DOHH2 (cell line): ENCODE data around the gene OR4C5.
"Not testable (repeated sequence)": the region's sequence is repeated elsewhere in the genome, so short reads cannot be mapped to it uniquely, and the experiment has no call there.

ENCODE experiments used
- H3F3A ChIP-seq: fragments of 200-600 bp; sonication (generic), shearing (Covaris generic); 2 replicates; pipeline ENCODE4 v1.6.0; 2016; ENCODE audit warnings: antibody characterized with exemption, mild to moderate bottlenecking; ENCODE audit not compliant: control insufficient read depth, insufficient read depth
- H3K27ac ChIP-seq: fragments of 200-600 bp; sonication (generic); 2 replicates; pipeline ENCODE4 v1.5.1; 2014; ENCODE audit warnings: low read depth, mild to moderate bottlenecking, low read length, moderate library complexity
- H3K27me3 ChIP-seq: fragments of 200-600 bp; sonication (generic); 2 replicates; pipeline ENCODE4 v1.6.1; 2014; ENCODE audit warnings: mild to moderate bottlenecking, low read length, mixed read lengths; ENCODE audit not compliant: control insufficient read depth
- H3K36me3 ChIP-seq: fragments of 200-600 bp; sonication (generic); 2 replicates; pipeline ENCODE4 v1.6.1; 2014; ENCODE audit warnings: mild to moderate bottlenecking, low read length, moderate library complexity, mixed read lengths; ENCODE audit not compliant: control insufficient read depth
- H3K4me1 ChIP-seq: fragments of 200-600 bp; sonication (generic); 2 replicates; pipeline ENCODE4 v1.6.1; 2014; ENCODE audit warnings: mild to moderate bottlenecking, low read length, mixed read lengths; ENCODE audit not compliant: control insufficient read depth
- H3K4me2 ChIP-seq: fragments of 200-600 bp; sonication (generic); 2 replicates; pipeline ENCODE4 v1.6.0; 2014; ENCODE audit warnings: mild to moderate bottlenecking, low read length, moderate library complexity
- H3K4me3 ChIP-seq: fragments of 200-600 bp; sonication (generic); 2 replicates; pipeline ENCODE4 v1.5.1; 2014; ENCODE audit warnings: mild to moderate bottlenecking, low read length, mixed read lengths
- H3K79me2 ChIP-seq: fragments of 200-600 bp; sonication (generic); 2 replicates; pipeline ENCODE4 v1.6.1; 2014; ENCODE audit warnings: mild to moderate bottlenecking, low read length, mixed read lengths; ENCODE audit not compliant: control insufficient read depth
- H3K9me2 ChIP-seq: fragments of 200-600 bp; sonication (generic); replicated peaks from 2 replicates; pipeline ENCODE4 v1.6.1; 2014; ENCODE audit warnings: mild to moderate bottlenecking, low read length, mixed read lengths; ENCODE audit not compliant: control insufficient read depth
- H3K9me3 ChIP-seq: fragments of 200-600 bp; sonication (generic); 2 replicates; pipeline ENCODE4 v1.6.1; 2014; ENCODE audit warnings: antibody characterized with exemption, low read length, mixed read lengths; ENCODE audit not compliant: control insufficient read depth, insufficient read depth
- H4K20me1 ChIP-seq: fragments of 200-600 bp; sonication (generic); 2 replicates; pipeline ENCODE4 v1.6.0; 2014; ENCODE audit warnings: low read depth, mild to moderate bottlenecking, antibody characterized with exemption, low read length, moderate library complexity; ENCODE audit not compliant: control insufficient read depth, insufficient read depth
- EZH2phosphoT487 ChIP-seq: fragments of 200-600 bp; sonication (generic); IDR thresholded peaks from 2 replicates; pipeline ENCODE4 v1.6.1; 2017; ENCODE audit warnings: borderline replicate concordance, mild to moderate bottlenecking, antibody characterized with exemption, low read length, moderate library complexity, mixed read lengths
- TF ChIP-seq, protein P1 (sequence below): fragments of 200-600 bp; sonication (generic); IDR thresholded peaks from one replicate; pipeline ENCODE4 v1.5.1; 2014; ENCODE audit warnings: antibody characterized with exemption, mild to moderate bottlenecking, low read depth, low read length; ENCODE audit not compliant: poor library complexity, severe bottlenecking

Gene OR4C5

DNA sequence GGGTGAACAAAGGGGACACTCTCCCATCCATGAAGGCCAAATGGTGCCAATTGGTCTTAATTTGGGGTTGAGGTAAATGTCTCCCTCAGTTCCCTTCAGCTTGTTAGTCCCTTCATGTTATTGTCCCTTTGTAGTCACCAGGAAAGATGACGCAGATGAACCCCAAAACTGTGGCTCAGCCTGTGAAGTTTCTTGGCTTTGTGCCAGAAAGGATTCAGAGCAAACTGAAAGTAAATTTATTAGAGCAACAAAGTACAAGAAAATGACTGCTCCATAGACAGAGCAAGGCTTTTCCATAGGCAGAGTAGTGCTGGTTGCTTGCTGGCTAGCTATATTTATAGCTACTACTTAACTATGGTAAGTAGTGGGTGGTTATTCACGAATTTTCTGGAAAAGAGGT lies 24.8 kb downstream of the OR4C5 start:
- no peaks in the 10 kb centered on the region for H3F3A ChIP-seq
- no peaks in the 10 kb centered on the region for H4K20me1 ChIP-seq
- no peaks in the 10 kb centered on the region for H3K4me1 ChIP-seq
- peaks cover 4% of the 10 kb centered on the region; the same call in 1 of the 2 replicates for H3K9me3 ChIP-seq
- H3K36me3 ChIP-seq, result no peaks in the 10 kb centered on the region
- H3K4me2 ChIP-seq, result no peak overlapping the region
- TF ChIP-seq, protein P1, sequence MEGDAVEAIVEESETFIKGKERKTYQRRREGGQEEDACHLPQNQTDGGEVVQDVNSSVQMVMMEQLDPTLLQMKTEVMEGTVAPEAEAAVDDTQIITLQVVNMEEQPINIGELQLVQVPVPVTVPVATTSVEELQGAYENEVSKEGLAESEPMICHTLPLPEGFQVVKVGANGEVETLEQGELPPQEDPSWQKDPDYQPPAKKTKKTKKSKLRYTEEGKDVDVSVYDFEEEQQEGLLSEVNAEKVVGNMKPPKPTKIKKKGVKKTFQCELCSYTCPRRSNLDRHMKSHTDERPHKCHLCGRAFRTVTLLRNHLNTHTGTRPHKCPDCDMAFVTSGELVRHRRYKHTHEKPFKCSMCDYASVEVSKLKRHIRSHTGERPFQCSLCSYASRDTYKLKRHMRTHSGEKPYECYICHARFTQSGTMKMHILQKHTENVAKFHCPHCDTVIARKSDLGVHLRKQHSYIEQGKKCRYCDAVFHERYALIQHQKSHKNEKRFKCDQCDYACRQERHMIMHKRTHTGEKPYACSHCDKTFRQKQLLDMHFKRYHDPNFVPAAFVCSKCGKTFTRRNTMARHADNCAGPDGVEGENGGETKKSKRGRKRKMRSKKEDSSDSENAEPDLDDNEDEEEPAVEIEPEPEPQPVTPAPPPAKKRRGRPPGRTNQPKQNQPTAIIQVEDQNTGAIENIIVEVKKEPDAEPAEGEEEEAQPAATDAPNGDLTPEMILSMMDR, result no peak
- no peak for TF ChIP-seq EZH2phosphoT487
- no peaks in the 10 kb centered on the region for H3K79me2 ChIP-seq
- no peaks in the 10 kb centered on the region for H3K27me3 ChIP-seq
- no peak overlapping the region for H3K27ac ChIP-seq
- no peaks in the 10 kb centered on the region for H3K9me2 ChIP-seq
- no peak overlapping the region for H3K4me3 ChIP-seq

GRCh38 chr11:48324620-48325019 lies 41.6 kb downstream of the OR4C5 start, which contains the start of gene OR4C3:
Gene OR4C3 (plus strand): TSS chr11:48324920. CDS start chr11:48325022, 102 bp downstream.
- not testable (repeated sequence) for H4K20me1 ChIP-seq, H3K4me3 ChIP-seq, H3K27ac ChIP-seq, H3K4me2 ChIP-seq, H3K27me3 ChIP-seq, H3K36me3 ChIP-seq, H3F3A ChIP-seq, H3K9me3 ChIP-seq, H3K4me1 ChIP-seq, H3K9me2 ChIP-seq, H3K79me2 ChIP-seq

DNA sequence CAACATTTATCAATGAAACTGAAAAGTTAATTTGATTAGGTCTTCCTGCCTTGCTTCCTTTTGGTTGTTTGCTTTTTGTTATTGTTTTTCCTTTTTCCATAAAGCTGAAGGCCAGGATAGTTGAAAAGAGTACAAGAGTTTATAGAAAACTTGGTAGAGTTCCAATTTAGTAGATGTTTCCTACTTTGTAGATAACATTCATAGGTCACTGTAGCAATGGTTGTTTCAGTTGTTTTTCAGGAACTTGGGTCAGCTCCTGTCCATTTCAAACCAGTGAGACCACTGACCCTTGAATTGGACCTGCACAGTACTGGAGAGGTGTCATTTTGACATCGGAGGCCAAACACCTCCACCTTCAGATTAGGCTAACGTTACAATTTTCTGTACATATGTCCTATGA lies 46.5 kb downstream of the OR4C5 start:
- not testable (repeated sequence) for H3K9me2 ChIP-seq, H4K20me1 ChIP-seq, H3K27me3 ChIP-seq, H3F3A ChIP-seq, H3K27ac ChIP-seq, H3K4me1 ChIP-seq, H3K4me3 ChIP-seq, H3K36me3 ChIP-seq, H3K79me2 ChIP-seq, H3K9me3 ChIP-seq, H3K4me2 ChIP-seq
